HG03280 (cell line): ENCODE data around the gene OR5AP2.
"Not testable (repeated sequence)": the region's sequence is repeated elsewhere in the genome, so short reads cannot be mapped to it uniquely, and the experiment has no call there.

Experiments used
- ATAC-seq: cut with Tn5 transposase; IDR thresholded peaks from one replicate; pipeline ENCODE4 v1.9.1; 2021; ENCODE audit warnings: mild to moderate bottlenecking, moderate library complexity; ENCODE audit not compliant: unreplicated experiment

The OR5AP2 gene

GRCh38 chr11:56642339-56642738 is at the start of gene OR5AP2:
Gene OR5AP2, minus strand, starts transcription at chr11:56642439. Its CDS starts 0 bp downstream, at chr11:56642439.
- no peak for ATAC-seq

- not testable (repeated sequence) for ATAC-seq
These were observed 48.9 kb upstream of the OR5AP2 start for GRCh38 chr11:56691179-56691578.

GRCh38 chr11:56688554-56689100 is 46.4 kb upstream of the OR5AP2 start:
- ATAC-seq: no peak

- no peak for ATAC-seq
These were observed 28.7 kb upstream of the OR5AP2 start for GRCh38 chr11:56670984-56671383.

GRCh38 chr11:56663386-56663785 is 21.1 kb upstream of the OR5AP2 start, which contains the start of gene OR5AR1:
Gene OR5AR1, plus strand, starts transcription at chr11:56663686. Its CDS starts 0 bp downstream, at chr11:56663686.
- no peak for ATAC-seq

GRCh38 chr11:56659755-56660154 is 17.5 kb upstream of the OR5AP2 start:
- ATAC-seq: no peak

GRCh38 chr11:56637500-56637899 is 4.7 kb downstream of the OR5AP2 start:
- ATAC-seq: no peak

- ATAC-seq: no peak
These were observed 5.4 kb downstream of the OR5AP2 start for GRCh38 chr11:56636861-56637260.

- no peak for ATAC-seq
These were observed 9.9 kb downstream of the OR5AP2 start for GRCh38 chr11:56632329-56632728.

GRCh38 chr11:56625946-56626345 is 16.3 kb downstream of the OR5AP2 start:
- no peak for ATAC-seq

- no peak for ATAC-seq
These were observed 17.6 kb downstream of the OR5AP2 start for GRCh38 chr11:56624661-56625110.

- ATAC-seq: no peak
These were observed 31.1 kb downstream of the OR5AP2 start for GRCh38 chr11:56611174-56611573.

GRCh38 chr11:56592088-56592717 is 50.0 kb downstream of the OR5AP2 start:
- ATAC-seq: not testable (repeated sequence)
